Lung (tissue), 12 donors: ENCODE data around the gene NOCT. TPM values are rescaled to one million over a fixed set of nuclear protein-coding genes. Genes with fewer than 3 reads are reported as not detected.
"Not testable (repeated sequence)": the region's sequence is repeated elsewhere in the genome, so short reads cannot be mapped to it uniquely, and the experiment has no call there.

Experiments
- ATAC-seq: fragments of 200-7000 bp; cut with Tn5 transposase; one replicate; pipeline ENCODE4 v1.9.1; 2020; ENCODE audit warnings: moderate number of reproducible peaks; ENCODE audit not compliant: insufficient read depth, low FRiP score
- DNase-seq, 3 donors: peaks; one replicate each; pipeline ENCODE4 v3.0.0-alpha.2; 2013 to 2017
- H3K27ac ChIP-seq, 2 donors: one replicate each; pipeline ENCODE4 v1.5.1; 2013; ENCODE audit warnings: mild to moderate bottlenecking in 2 of 2, moderate library complexity in 2 of 2, control low read depth in 1 of 2, inconsistent platforms in 1 of 2, low read depth in 1 of 2, low read length in 1 of 2
- H3K27me3 ChIP-seq, 3 donors: one replicate each; pipeline ENCODE4 v1.5.1; 2013; ENCODE audit warnings: low read length in 2 of 3; ENCODE audit not compliant: control insufficient read depth in 3 of 3, insufficient read depth in 3 of 3
- H3K36me3 ChIP-seq, 4 donors: one replicate each; pipeline ENCODE4 v1.5.1; 2013; ENCODE audit warnings: low read length in 4 of 4, mild to moderate bottlenecking in 1 of 4, moderate library complexity in 1 of 4; ENCODE audit not compliant: control insufficient read depth in 4 of 4, insufficient read depth in 4 of 4
- H3K4me1 ChIP-seq, 5 donors: one replicate each; pipeline ENCODE4 v1.5.1; 2013; ENCODE audit warnings: low read length in 5 of 5, mild to moderate bottlenecking in 2 of 5, moderate library complexity in 1 of 5; ENCODE audit not compliant: control insufficient read depth in 5 of 5, insufficient read depth in 5 of 5
- H3K4me3 ChIP-seq: one replicate; pipeline ENCODE4 v1.5.1; 2013; ENCODE audit warnings: mild to moderate bottlenecking, control low read depth, moderate library complexity
- H3K9ac ChIP-seq, 2 donors: one replicate each; pipeline ENCODE4 v1.5.1; 2013; ENCODE audit warnings: low read length in 2 of 2, control low read depth in 1 of 2; ENCODE audit not compliant: insufficient read depth in 1 of 2
- H3K9me3 ChIP-seq, 4 donors: one replicate each; pipeline ENCODE4 v1.5.1; 2013; ENCODE audit warnings: low read length in 3 of 4, mild to moderate bottlenecking in 1 of 4, moderate library complexity in 1 of 4; ENCODE audit not compliant: control insufficient read depth in 4 of 4, insufficient read depth in 3 of 4
- WGBS, 2 donors: extraction: QIAGEN DNeasy Blood & Tissue Kit; methylation state at CpG; one replicate each; pipeline ENCODE4 v1.1.7; 2013; 5-methylcytosine and 5-hydroxymethylcytosine counted together
- polyA plus RNA-seq, 2 donors: library from polyadenylated mRNA; stranded (reverse); fragments of 200-250 nt; gene quantifications; one replicate each; pipeline ENCODE4 v1.2.1, GENCODE V29; 2013
- total RNA-seq, 2 donors: library from RNA; depleted of rRNA in 1 of 2; stranded (reverse); fragments of >200 nt in 1 of 2; gene quantifications; one replicate each; pipeline ENCODE4 v1.2.1, GENCODE V29; 2014 to 2021
- TF ChIP-seq, protein P1 (sequence below): IDR thresholded peaks from 2 replicates; pipeline ENCODE4 v1.5.1; 2012; ENCODE audit warnings: mild to moderate bottlenecking; ENCODE audit errors: control extremely low read depth, extremely low read depth
- donor health status: control.
- donor health status: control.
- donor health status: Bipolar disorder and iron deficiency.
- donor health status: healthy.
- donor health status: DM: yes; HTN: yes; CAD: no.

NOCT gene
- total and polyA plus RNA-seq, 4 donors, result 3.0 to 8.2 (median 5.5) TPM

DNA sequence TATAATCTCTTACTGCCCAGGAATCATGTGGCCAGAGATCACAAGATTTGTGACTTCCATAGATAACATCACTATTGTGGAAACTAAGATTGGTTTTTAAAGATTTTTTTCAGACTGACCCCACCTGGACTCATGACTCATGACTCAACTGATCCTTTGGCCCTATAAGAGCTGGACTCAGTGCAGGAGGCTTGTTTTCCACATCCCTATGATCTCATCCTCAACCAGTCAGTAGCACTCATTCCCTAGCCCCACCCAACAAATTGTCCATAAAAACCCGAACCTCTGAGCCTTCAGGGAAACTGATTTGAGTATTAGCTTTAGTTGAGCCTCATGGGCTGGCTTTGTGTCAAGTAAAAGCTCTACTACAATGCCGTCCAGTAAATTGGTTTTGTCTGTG lies 7.9 kb upstream of the NOCT start:
- H3K9me3 ChIP-seq, result no peaks in the 10 kb centered on the region
- DNase-seq (no peak), ATAC-seq (no peak)
- H3K27ac ChIP-seq, result no peak overlapping the region
- no peaks in the 10 kb centered on the region for H3K36me3 ChIP-seq
- TF ChIP-seq, protein P1, sequence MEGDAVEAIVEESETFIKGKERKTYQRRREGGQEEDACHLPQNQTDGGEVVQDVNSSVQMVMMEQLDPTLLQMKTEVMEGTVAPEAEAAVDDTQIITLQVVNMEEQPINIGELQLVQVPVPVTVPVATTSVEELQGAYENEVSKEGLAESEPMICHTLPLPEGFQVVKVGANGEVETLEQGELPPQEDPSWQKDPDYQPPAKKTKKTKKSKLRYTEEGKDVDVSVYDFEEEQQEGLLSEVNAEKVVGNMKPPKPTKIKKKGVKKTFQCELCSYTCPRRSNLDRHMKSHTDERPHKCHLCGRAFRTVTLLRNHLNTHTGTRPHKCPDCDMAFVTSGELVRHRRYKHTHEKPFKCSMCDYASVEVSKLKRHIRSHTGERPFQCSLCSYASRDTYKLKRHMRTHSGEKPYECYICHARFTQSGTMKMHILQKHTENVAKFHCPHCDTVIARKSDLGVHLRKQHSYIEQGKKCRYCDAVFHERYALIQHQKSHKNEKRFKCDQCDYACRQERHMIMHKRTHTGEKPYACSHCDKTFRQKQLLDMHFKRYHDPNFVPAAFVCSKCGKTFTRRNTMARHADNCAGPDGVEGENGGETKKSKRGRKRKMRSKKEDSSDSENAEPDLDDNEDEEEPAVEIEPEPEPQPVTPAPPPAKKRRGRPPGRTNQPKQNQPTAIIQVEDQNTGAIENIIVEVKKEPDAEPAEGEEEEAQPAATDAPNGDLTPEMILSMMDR, result no peak
- no peaks in the 10 kb centered on the region for H3K4me1 ChIP-seq
- H3K9ac ChIP-seq, result no peak overlapping the region
- no peaks in the 10 kb centered on the region for H3K27me3 ChIP-seq
- no peak overlapping the region for H3K4me3 ChIP-seq
- 92 to 98% methylated on average over 2 of the region's 2 CpGs for WGBS, 2 donors

DNA sequence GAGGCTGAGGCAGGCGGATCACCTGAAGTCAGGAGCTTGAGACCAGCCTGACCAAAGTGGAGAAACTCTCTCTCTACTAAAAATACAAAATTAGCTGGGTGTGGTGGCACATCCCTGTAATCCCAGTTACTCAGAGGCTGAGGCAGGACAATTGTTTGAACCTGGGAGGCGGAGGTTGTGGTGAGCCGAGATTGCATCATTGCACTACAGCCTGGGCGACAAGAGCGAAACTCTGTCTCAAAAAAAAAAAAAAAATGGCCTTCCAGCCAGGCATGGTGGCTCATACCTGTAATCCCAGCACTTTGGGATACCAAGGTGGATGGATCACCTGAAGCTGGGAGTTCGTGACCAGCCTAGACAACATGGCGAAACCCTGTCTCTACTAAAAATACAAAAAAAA lies 7.3 kb upstream of the NOCT start:
- not testable (repeated sequence) for H3K36me3 ChIP-seq, DNase-seq, H3K4me3 ChIP-seq, ATAC-seq, H3K27ac ChIP-seq, H3K27me3 ChIP-seq, H3K9me3 ChIP-seq, H3K9ac ChIP-seq, H3K4me1 ChIP-seq
- WGBS, 2 donors, result 73 to 92% methylated on average over 7 of the region's 7 CpGs

DNA sequence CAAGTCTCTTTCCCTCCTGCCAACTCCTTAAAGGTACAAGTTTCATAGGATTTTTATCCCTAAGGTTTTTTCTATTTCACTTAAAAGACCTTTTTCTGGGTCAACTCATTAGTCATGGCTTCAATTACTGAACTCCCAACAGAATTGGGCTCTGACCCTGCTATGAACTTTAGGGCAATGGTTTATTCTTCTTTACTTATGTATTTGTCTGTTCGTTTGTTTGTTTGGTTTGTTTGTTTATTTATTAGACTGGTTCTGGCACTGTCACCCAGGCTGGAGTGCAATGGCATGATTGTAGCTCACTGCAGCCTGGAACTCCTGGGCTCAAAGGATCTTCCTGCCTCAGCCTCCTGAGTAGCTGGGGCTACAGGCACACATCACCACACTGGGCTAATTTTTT lies 5.9 kb upstream of the NOCT start:
- Histone ChIP-seq H3K36me3 (no peaks in the 10 kb centered on the region), H3K4me1 (peaks cover 0 to 2% (median 0%) of the 10 kb centered on the region in 5 donors), H3K27me3 (no peaks in the 10 kb centered on the region), H3K9ac (no peak overlapping the region), H3K9me3 (no peaks in the 10 kb centered on the region), H3K4me3 (no peak overlapping the region), H3K27ac (no peak overlapping the region)
- TF ChIP-seq, protein P1, result no peak
- 46 to 77% methylated on average over 1 of the region's 1 CpG for WGBS, 2 donors
- DNase-seq, result no peak
- ATAC-seq, result no peak

DNA sequence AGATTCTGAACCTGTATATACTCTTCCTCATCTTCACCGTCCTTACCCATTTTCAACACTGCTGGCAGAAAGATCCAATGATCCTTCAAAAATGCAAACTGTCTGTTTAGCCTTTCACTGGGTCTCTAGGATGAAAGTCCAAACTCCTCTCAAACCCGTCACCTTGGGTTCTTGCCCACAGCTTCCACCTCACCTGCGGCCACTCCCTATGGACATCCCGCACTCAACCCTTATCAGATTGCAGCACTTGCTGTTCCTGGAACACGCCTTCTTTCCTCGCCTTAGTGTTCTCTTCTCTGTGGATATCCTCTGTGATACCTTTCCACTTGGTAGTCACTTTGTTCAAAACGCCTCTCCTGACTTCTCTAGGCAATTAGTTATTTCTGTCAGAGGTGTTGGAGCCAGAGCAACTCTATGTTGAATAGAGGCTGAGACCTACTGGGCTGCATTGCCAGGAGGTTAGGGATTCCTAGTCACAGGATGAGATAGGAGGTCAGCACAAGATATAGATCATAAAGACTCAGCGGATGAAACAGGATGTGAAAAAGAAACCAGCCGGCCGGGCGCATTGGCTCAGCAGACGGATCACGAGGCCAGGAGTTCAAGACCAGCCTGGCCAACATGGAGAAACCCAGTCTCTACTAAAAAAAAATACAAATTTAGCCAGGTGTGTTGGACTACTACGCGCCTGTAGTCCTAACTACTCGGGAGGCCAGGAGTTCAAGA lies 4.2 kb upstream of the NOCT start:
- WGBS, 2 donors, result 85 to 88% methylated on average over 16 of the region's 16 CpGs
- Histone ChIP-seq H3K9me3 (no peaks in the 10 kb centered on the region), H3K27ac (no peak overlapping the region), H3K4me1 (peaks cover 0 to 6% (median 5%) of the 10 kb centered on the region in 5 donors), H3K9ac (no peak overlapping the region), H3K36me3 (no peaks in the 10 kb centered on the region), H3K4me3 (no peak overlapping the region), H3K27me3 (no peaks in the 10 kb centered on the region)
- DNase-seq, result no peak
- TF ChIP-seq, protein P1, result no peak
- no peak for ATAC-seq
